NCI-H446 treated with DMSO at 0.1 percent for 48 hours (cell line): Measurements from ENCODE around the gene HNRNPD.
"Not testable (repeated sequence)": the region's sequence is repeated elsewhere in the genome, so short reads cannot be mapped to it uniquely, and the experiment has no call there.

Experiments used
- DNase-seq: peaks from one replicate; lab custom pipeline; 2025; lab: John Stamatoyannopoulos, UW

HNRNPD gene

GRCh38 chr4:82372517-82373485 is 990 bp downstream of the HNRNPD start:
- DNase-seq, result peak; percentile 68

DNA sequence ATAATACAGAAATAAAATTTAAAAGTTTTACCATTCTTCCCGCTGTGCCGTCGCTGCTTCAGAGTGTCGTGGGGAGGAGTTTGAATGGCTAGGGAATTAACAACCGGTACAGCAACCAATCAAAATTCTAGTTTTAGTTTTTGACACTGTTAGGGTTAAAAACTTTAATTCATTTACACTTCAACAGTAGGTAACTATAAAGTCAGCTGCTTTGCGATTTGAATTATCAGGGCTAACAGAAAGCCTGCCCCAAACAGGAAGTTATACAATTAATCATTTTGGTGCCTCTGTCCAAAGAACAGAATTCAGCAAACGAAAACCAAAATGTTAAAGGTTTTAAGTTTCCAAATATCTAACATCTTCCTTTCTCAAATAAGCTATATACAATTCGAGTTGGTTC is 2.3 kb downstream of the HNRNPD start:
- DNase-seq, result no peak

GRCh38 chr4:82367438-82368097 is 6.2 kb downstream of the HNRNPD start:
- no peak for DNase-seq

DNA sequence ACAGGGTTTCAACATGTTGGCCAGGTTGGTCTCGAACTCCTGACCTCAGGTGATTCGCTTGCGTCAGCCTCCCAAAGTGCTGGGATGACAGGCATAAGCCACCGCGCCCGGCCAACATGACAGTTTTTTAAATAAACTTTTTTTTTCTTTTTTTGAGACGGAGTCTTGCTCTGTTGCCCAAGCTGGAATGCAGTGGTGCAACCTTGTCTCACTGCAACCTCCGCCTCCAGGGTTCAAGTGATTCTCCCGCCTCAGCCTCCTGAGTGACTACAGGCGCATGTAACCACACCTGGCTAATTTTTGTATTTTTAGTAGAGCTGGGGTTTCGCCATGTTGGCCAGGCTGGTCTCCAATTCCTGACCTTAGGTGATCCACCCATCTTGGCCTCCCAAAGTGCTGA is 7.4 kb downstream of the HNRNPD start:
- DNase-seq, result not testable (repeated sequence)

DNA sequence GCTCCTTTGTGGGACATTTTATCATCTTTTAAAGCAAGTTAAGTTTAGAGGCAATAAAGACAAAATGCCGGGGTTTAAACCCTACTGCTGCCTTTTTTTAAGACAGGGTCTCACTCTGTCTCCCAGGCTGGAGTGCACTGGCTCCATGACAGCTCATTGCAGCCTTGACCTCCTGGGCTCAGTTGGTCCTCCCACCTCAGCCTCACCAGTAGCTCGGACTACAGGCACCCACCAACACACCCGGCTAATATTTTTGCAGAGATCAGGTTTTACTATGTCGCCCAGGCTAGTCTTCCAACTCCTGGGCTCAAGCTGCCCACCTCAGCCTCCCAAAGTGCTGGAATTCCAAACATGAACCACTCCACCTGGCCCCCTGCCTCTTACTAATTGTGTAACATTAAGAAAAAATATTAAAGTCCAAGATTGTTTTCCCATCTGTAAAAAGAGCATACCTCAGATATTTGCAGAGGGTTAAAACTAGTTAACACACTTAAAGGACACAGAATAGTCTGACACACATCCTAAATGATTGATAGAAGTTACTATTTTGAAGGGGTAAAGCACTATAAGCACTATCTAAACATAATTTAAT is 9.8 kb downstream of the HNRNPD start:
- DNase-seq, result no peak

- no peak for DNase-seq
Observed at GRCh38 chr4:82362565-82362964, 11.2 kb downstream of the HNRNPD start.

DNA sequence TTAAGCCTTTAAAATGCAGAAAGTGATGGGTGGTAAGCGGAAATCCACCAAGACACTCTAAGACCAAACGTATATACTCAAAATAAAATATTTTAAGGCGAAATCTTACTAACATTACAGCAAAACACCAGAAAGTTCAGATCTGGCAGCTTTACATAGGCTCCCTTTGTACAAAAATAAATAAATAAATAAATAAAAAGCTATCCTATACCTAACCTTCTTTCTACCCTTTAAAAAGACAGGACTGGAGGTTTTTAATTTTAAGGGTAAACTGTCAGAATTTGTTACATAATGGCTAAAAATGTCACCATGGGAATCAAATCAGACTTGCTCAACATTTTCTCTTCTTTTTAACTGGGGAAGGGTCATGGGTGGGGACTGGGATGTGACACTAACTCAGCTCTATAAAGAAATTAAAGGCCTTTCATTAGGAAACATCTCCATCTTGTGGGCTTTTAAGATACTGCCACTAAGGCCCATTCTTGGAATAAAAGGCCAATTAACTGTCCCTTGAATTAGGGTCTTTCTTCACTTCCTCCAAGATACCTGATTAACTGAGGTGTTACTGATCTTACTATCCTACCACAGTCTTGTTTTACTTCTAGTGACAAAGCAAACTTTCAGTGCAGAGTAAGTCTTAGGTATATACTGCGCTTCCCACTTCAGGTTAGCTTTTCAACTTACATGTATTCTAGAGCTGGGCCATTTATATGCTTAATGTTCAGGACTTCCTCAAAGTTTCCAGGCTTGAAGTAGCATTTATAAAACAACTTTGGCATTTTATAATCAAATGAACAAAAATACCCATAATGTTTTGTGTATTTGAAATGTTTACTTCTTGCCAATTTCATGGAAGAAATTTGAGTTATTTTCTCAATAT is 13.3 kb downstream of the HNRNPD start:
- DNase-seq, result no peak

DNA sequence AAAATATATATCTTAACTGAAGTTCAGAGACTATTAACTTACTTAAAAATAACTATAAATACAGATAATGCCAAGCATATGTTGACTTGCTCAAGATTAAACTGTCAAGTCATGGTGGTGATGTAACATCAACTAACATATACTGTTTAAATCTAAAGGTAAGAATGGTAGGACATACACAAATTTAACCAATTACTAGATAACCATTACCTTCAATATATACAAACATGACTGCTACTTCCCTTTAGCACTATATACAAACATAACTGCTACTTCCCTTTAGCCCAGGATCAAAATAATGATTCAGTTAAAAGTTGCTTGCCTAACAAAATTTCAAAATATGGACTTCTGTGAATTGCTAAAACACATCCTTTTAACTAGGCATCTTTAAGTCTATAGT is 14.9 kb downstream of the HNRNPD start:
- no peak for DNase-seq

DNA sequence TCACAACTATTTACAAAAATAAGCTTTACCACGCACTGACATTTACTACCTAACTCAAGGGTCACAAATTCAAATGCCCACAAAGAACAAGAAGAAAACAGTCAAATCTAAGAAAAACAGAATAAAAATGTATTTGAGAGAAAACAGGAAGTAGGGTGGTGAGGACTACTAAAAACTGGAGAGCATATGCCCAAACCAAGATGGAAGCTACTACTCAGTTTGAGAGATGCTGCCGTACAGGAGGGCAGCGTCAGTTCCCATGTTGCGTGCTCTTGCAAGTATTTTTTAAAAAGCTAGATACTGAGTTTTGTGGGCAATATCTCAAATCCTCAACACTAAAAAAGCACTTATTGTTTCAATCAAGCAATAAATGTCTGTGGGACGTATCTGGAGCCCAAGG is 16.2 kb downstream of the HNRNPD start:
- no peak for DNase-seq

DNA sequence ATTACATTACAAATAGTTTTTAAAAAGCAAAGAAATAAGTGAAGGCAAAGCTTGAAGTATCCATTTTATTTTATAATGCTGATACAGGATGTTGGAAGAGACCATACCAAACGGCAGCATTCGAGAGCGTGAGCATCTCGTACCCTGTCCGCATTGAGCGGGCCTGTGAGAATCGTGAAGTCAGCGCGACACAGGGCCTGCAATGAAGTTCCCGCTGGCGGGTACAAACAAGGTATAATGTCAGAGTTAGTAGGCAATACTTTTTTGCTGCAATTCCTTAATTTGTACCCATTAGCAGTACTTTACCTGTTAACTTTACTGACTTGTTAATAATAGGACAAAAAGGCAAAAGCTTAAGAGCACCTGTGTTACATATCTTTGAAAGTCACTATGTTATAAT is 19.0 kb downstream of the HNRNPD start:
- DNase-seq, result no peak

GRCh38 chr4:82352825-82353366 is 20.9 kb downstream of the HNRNPD start:
- DNase-seq, result no peak

- no peak for DNase-seq
Observed at GRCh38 chr4:82352118-82352824, 21.5 kb downstream of the HNRNPD start.

- no peak for DNase-seq
Observed at GRCh38 chr4:82346126-82346525, 27.7 kb downstream of the HNRNPD start.

DNA sequence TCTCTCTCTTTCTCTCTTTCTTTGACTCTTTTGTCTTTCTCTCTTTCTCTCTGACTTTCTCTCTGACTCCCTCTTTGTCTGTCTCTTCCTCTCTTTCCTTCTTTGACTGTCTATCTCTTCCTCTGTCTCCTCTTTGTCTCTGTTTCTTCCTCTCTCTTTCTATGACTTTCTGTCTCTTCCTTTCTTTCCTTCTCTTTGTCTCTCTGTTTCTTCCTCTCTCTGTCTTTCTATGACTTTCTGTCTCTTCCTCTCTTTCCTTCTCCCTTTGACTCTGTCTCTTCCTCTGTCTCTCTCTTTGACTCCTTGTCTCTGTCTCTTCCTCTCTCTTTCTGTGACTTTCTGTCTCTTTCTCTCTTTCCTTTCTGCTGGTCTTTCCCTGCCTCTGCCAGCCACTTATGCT is 38.7 kb downstream of the HNRNPD start:
- DNase-seq, result no peak

- DNase-seq, result not testable (repeated sequence)
Observed at GRCh38 chr4:82333641-82334040, 40.1 kb downstream of the HNRNPD start.

- DNase-seq, result no peak
Observed at GRCh38 chr4:82331814-82332213, 42.0 kb downstream of the HNRNPD start.

DNA sequence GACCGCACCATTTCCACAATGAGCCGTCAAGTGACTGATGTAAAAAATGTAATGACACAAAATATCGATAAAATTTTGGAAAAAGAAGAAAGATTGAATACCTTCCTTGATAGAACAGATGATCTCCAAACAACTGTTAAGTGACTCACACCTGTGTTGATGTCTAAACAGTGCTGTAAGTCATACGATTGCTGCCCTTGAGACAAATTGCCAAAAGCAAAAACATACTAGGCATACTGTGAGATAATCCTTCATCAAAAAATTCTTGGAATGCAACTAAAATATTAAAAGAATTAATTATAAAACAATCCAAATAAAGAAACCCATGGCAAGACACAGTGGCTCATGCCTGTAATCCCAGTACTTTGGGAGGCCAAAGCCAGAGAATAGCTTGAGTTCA is 53.4 kb downstream of the HNRNPD start:
- DNase-seq, result no peak

DNA sequence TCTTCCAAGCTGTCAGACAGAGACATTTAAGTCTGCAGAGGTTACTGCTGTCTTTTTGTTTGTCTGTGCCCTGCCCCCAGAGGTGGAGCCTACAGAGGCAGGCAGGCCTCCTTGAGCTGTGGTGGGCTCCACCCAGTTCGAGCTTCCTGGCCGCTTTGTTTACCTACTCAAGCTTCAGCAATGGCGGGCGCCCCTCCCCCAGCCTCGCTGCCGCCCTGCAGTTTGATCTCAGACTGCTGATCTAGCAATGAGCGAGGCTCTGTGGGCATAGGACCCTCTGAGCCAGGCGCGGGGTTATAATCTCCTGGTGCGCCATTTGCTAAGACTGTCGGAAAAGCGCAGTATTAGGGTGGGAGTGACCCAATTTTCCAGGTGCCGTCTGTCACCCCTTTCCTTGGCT is 70.7 kb downstream of the HNRNPD start:
- not testable (repeated sequence) for DNase-seq
